ENCODE results near the gene EIF3F.

- TF ChIP-seq RARB (CRISPR knock-in tag; IDR thresholded peaks at IDR 0.05) = no peak
- no peak for TF ChIP-seq ZFP30 (CRISPR knock-in tag; IDR thresholded peaks at IDR 0.05)
- TF ChIP-seq CSDC2 (CRISPR knock-in tag; IDR thresholded peaks at IDR 0.05) = no peak
- no peak for TF ChIP-seq PATZ1 (CRISPR knock-in tag; IDR thresholded peaks at IDR 0.05; ENCODE audit: borderline replicate concordance)
- no peak for TF ChIP-seq PPARA (CRISPR knock-in tag; IDR thresholded peaks at IDR 0.05; ENCODE audit: borderline replicate concordance)
- TF ChIP-seq ZFP3 (CRISPR knock-in tag; IDR thresholded peaks at IDR 0.05) = no peak
- TF ChIP-seq ZNF70 (CRISPR knock-in tag; IDR thresholded peaks at IDR 0.05) = no peak
- TF ChIP-seq GLIS3 (CRISPR knock-in tag; IDR thresholded peaks at IDR 0.05) = no peak
- TF ChIP-seq ZC3H10 (CRISPR knock-in tag; IDR thresholded peaks at IDR 0.05) = no peak
Observed at GRCh38 chr11:8033305-8034105, 46.4 kb downstream of the EIF3F start.
